K562 (cell line): Measurements from ENCODE around the gene BRMS1. TPM values are rescaled to one million over a fixed set of nuclear protein-coding genes. Genes with fewer than 3 reads are reported as not detected.

Experiments used
- ARID2 ChIP-seq: fragments of 450-650 bp; IDR thresholded peaks from 2 replicates; pipeline ENCODE4 v1.6.1; 2017; ENCODE audit warnings: antibody characterized with exemption, mild to moderate bottlenecking
- ATF7 ChIP-seq: fragments of 450-650 bp; IDR thresholded peaks from 2 replicates; pipeline ENCODE4 v1.7.1; 2014; ENCODE audit warnings: mild to moderate bottlenecking, moderate library complexity
- BRD9 ChIP-seq: fragments of 450-650 bp; IDR thresholded peaks from 2 replicates; pipeline ENCODE4 v1.6.1; 2018; ENCODE audit warnings: low read depth; ENCODE audit not compliant: partially characterized antibody
- CBX3 ChIP-seq, 2 experiments: IDR thresholded peaks; 1 replicate in 1 of 2; 2 replicates in 1 of 2; pipeline ENCODE4 v1.6.1; 2012; ENCODE audit warnings: inconsistent platforms in 2 of 2, low read length in 2 of 2, borderline replicate concordance in 1 of 2, control low read depth in 1 of 2
- CC2D1A ChIP-seq: fragments of 450-650 bp; IDR thresholded peaks from 2 replicates; pipeline ENCODE4 v1.6.1; 2017; ENCODE audit warnings: mild to moderate bottlenecking
- CREB3L1 ChIP-seq: fragments of 450-650 bp; IDR thresholded peaks from 2 replicates; pipeline ENCODE4 v1.6.1; 2014; ENCODE audit warnings: low read depth, mild to moderate bottlenecking, moderate library complexity, borderline replicate concordance
- DMBX1 ChIP-seq: fragments of 250-450 bp; sonication (Bioruptor Pico); IDR thresholded peaks from 2 replicates; pipeline ENCODE4 v1.8.0; 2022; ENCODE audit warnings: inconsistent platforms, mild to moderate bottlenecking, moderate library complexity, borderline replicate concordance
- FOXA1 ChIP-seq: fragments of 450-650 bp; IDR thresholded peaks from 2 replicates; pipeline ENCODE4 v1.6.1; 2016; ENCODE audit warnings: mild to moderate bottlenecking, borderline replicate concordance
- HIVEP1 ChIP-seq: fragments of 250-450 bp; sonication (Bioruptor Pico); IDR thresholded peaks from 2 replicates; pipeline ENCODE4 v1.4.0; 2020; ENCODE audit warnings: mild to moderate bottlenecking
- KLF13 ChIP-seq: fragments of 450-650 bp; IDR thresholded peaks from 2 replicates; pipeline ENCODE4 v1.6.1; 2016; ENCODE audit warnings: missing genetic modification characterization, low read depth, mild to moderate bottlenecking, missing compliant biosample characterization, moderate library complexity, borderline replicate concordance
- L3MBTL2 ChIP-seq: fragments of 450-650 bp; IDR thresholded peaks from 2 replicates; pipeline ENCODE4 v1.6.1; 2016; ENCODE audit warnings: mild to moderate bottlenecking, moderate library complexity
- MAFK ChIP-seq: IDR thresholded peaks from 2 replicates; pipeline ENCODE4 v1.6.1; 2011; ENCODE audit warnings: low read length, improper control_type of control experiment
- MAZ ChIP-seq, 2 experiments: fragments of 450-650 bp in 1 of 2; sonication (generic) in 1 of 2; formaldehyde crosslinking; IDR thresholded peaks in 1 of 2; conservative IDR thresholded peaks in 1 of 2; 2 replicates each; pipeline versions ENCODE4 v1.4.0 to v1.5.0; 2020; ENCODE audit warnings: mild to moderate bottlenecking in 1 of 2, missing genetic modification reagents in 1 of 2
- NONO ChIP-seq, 2 experiments: fragments of 200-400 bp in 1 of 2; fragments of 450-650 bp in 1 of 2; formaldehyde crosslinking in 1 of 2; IDR thresholded peaks; 2 replicates each; pipeline ENCODE4 v1.6.1; 2017; ENCODE audit warnings: low read depth in 2 of 2, mild to moderate bottlenecking in 2 of 2, moderate library complexity in 2 of 2, low read length in 1 of 2
- NR2C1 ChIP-seq, 2 experiments: fragments of 450-650 bp; IDR thresholded peaks; 2 replicates each; pipeline ENCODE4 v1.6.1; 2017; ENCODE audit warnings: mild to moderate bottlenecking in 2 of 2, antibody characterized with exemption in 1 of 2, inconsistent platforms in 1 of 2, missing compliant biosample characterization in 1 of 2, missing genetic modification characterization in 1 of 2
- PHB2 ChIP-seq: fragments of 450-650 bp; IDR thresholded peaks from 2 replicates; pipeline ENCODE4 v1.6.1; 2017; ENCODE audit warnings: low read depth
- PHTF2 ChIP-seq: fragments of 250-450 bp; sonication (Bioruptor Pico); IDR thresholded peaks from 2 replicates; pipeline ENCODE4 v1.5.0; 2021; ENCODE audit warnings: mild to moderate bottlenecking
- RB1 ChIP-seq: fragments of 450-650 bp; IDR thresholded peaks from 2 replicates; pipeline ENCODE4 v1.6.1; 2017; ENCODE audit warnings: low read depth, mild to moderate bottlenecking
- SMAD2 ChIP-seq: fragments of 150-350 bp; IDR thresholded peaks from 2 replicates; pipeline ENCODE4 v1.6.1; 2014; ENCODE audit warnings: low read depth, mild to moderate bottlenecking, low read length
- TFAP4 ChIP-seq: sonication (generic); formaldehyde crosslinking; IDR thresholded peaks from 2 replicates; pipeline ENCODE4 v1.8.0; 2022; ENCODE audit warnings: missing genetic modification reagents, mild to moderate bottlenecking, moderate library complexity, borderline replicate concordance
- ZFP1 ChIP-seq: fragments of 450-650 bp; formaldehyde crosslinking; IDR thresholded peaks from 2 replicates; pipeline ENCODE4 v1.4.0; 2020; ENCODE audit warnings: mild to moderate bottlenecking, mixed read lengths
- ZNF143 ChIP-seq: sonication (generic); formaldehyde crosslinking; IDR thresholded peaks from 2 replicates; pipeline ENCODE4 v1.9.0; 2022; ENCODE audit warnings: mild to moderate bottlenecking, missing genetic modification reagents
- ZNF57 ChIP-seq: fragments of 450-650 bp; formaldehyde crosslinking; IDR thresholded peaks from 2 replicates; pipeline ENCODE4 v1.4.0; 2020; ENCODE audit warnings: mild to moderate bottlenecking, moderate library complexity
- polyA plus RNA-seq, 8 experiments: library from polyadenylated mRNA; depleted of rRNA in 4 of 8; stranded (reverse) in 5 of 8; unstranded in 3 of 8; fragments of >200 nt; fragmentation: Nextera tagmentation in 2 of 8; fragmentation: Illumina TruSeq in 1 of 8; extraction: Ambion mirVana in 2 of 8; extraction: Trizol in 1 of 8; gene quantifications; 2 replicates each; pipeline versions ENCODE4 v1.2.1 to v1.2.3, GENCODE V29; 2011 to 2014; ENCODE audit warnings: inconsistent platforms in 1 of 8, missing spikeins in 1 of 8
- total RNA-seq, 7 experiments: library from RNA; depleted of rRNA in 6 of 7; stranded (reverse); fragments of >200 nt in 6 of 7; fragmentation: Illumina TruSeq in 2 of 7; extraction: Trizol in 2 of 7; gene quantifications; 2 replicates each; pipeline versions ENCODE4 v1.2.1 to v1.2.3, GENCODE V29; 2011 to 2021; ENCODE audit warnings: low replicate concordance in 1 of 7
- TF ChIP-seq, protein P1 (sequence below), 2 experiments: fragments of 250-450 bp in 1 of 2; fragments of 450-650 bp in 1 of 2; sonication (Bioruptor Pico) in 1 of 2; IDR thresholded peaks; 2 replicates each; pipeline versions ENCODE4 v1.6.1 to v1.8.0; 2016 to 2021; ENCODE audit warnings: mild to moderate bottlenecking in 2 of 2, moderate library complexity in 2 of 2, missing compliant biosample characterization in 1 of 2, missing genetic modification characterization in 1 of 2

BRMS1 gene
- total and polyA plus RNA-seq, 9 of the 15 experiments (the other 6 are each of a cell fraction or from before 2014, with no cell fraction given): 2.2 to 78.8 (median 33.4) TPM

DNA sequence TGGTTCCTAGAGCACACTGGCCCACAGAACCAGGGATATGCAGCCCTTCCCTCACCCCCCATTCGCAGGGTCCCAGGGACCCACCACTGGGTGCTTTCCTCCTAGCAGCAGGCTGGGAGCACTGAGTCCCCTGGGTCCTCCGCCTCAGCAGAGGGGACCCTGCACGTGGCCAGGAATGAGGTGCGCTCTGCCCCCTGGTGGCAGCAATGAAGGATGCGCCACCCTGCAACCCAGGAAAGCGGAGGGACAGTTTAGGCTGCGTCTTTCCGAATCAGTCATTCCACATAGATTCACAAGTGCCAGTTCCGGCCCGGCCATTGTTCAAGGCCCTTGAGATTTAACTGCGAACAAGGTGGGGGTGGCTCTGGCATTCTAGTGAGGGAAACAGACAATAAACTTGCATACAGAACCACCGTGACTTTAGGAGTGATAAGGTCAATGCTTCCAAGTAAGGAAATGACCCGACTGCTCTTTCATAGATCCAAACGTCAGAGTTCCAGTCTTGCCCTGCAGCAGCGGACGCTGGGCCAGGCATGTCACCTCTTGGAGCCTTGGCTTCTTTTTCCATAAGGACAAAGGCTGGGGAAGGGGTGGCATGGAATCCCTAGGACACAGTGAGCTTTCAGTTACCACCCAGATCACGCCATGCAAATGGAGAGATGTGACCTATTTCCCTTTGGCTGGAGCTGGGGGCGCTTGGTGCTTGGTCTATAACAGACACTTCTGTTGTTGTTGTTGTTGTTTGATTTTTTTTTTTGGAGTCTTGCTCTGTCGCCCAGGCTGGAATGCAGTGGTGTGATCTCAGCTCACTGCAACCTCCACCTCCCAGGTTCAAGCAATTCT, 16.4 kb downstream of the BRMS1 start (continued):
- peak; percentile 61; the same call in 1 of the 2 replicates for TF ChIP-seq DMBX1
- 0 out of 2 replicates have a peak, but pooled peaks have one; percentile 6 for TF ChIP-seq MAFK
- no peak for TF ChIP-seq HIVEP1 (CRISPR knock-in tag)
- TF ChIP-seq L3MBTL2: peak; percentile 97
- 0 out of 2 replicates have a peak, but pooled peaks have one; percentile 46 for TF ChIP-seq CC2D1A
- TF ChIP-seq ZFP1: no peak
- TF ChIP-seq RB1: peak; percentile 76
- peak; percentile 66; the same call in 1 of the 2 replicates for TF ChIP-seq TFAP4 (CRISPR knock-in tag)
- TF ChIP-seq ZNF57 (CRISPR knock-in tag): no peak
- TF ChIP-seq, protein P1, sequence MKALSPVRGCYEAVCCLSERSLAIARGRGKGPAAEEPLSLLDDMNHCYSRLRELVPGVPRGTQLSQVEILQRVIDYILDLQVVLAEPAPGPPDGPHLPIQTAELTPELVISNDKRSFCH (CRISPR knock-in tag; IDR thresholded peaks at IDR 0.05): no peak
- TF ChIP-seq, protein P1 (tag; IDR thresholded peaks at IDR 0.05): no peak; the same call in 1 of the 2 replicates
- TF ChIP-seq SMAD2: no peak
- no peak for TF ChIP-seq NR2C1 (IDR thresholded peaks at IDR 0.05)
- 0 out of 2 replicates have a peak, but pooled peaks have one; percentile 24 for TF ChIP-seq NR2C1 (tag; IDR thresholded peaks at IDR 0.05)
- TF ChIP-seq FOXA1: no peak
- peak; percentile 57; the same call in 1 of the 2 replicates for TF ChIP-seq ATF7
- peak; percentile 71; the same call in 1 of the 2 replicates for TF ChIP-seq CREB3L1
- peak in 1 of 2 experiments; percentile 80; a peak in 3 of 4 replicates for TF ChIP-seq MAZ (CRISPR knock-in tag; conservative IDR thresholded peaks at IDR 0.05 in 1 of 2, IDR thresholded peaks at IDR 0.05 in 1 of 2)
- peak; percentile 90 for TF ChIP-seq BRD9
- TF ChIP-seq ZNF143: no peak
- TF ChIP-seq CBX3 (IDR thresholded peaks at IDR 0.05; ENCODE audit: borderline replicate concordance in 1 of 2, low read length in 2 of 2): peak in 1 of 2 experiments; percentile 83; a peak in 2 of 3 replicates
- TF ChIP-seq PHTF2: no peak
- TF ChIP-seq KLF13 (tag): 0 out of 2 replicates have a peak, but pooled peaks have one; percentile 26
- TF ChIP-seq NONO (IDR thresholded peaks at IDR 0.05; ENCODE audit: low read depth in 2 of 2, low read length in 1 of 2): peak in 1 of 2 experiments; percentile 63; a peak in 1 of 4 replicates
- TF ChIP-seq PHB2: no peak
- peak; percentile 44; the same call in 1 of the 2 replicates for TF ChIP-seq ARID2
